MCF 10A (cell line): ENCODE measurements around the gene VWF. TPM values are rescaled to one million over a fixed set of nuclear protein-coding genes. Genes with fewer than 3 reads are reported as not detected.

Experiments
- BruUV-seq: library from RNA; stranded (reverse); fragments of 400-500 nt; replicated peaks from 2 replicates; lab custom pipeline; 2021; lab: Mats Ljungman, UMichigan
- CTCF ChIA-PET: fragments of 300-600 bp; sonication (Branson Sonifier 250); formaldehyde crosslinking; extraction: SDS; loops from one replicate; lab custom pipeline; 2021; ENCODE audit warnings: antibody characterized with exemption, inconsistent platforms; lab: Yijun Ruan, JAX
- POLR2A ChIA-PET: fragments of 300-600, 350-650 bp; sonication (Branson Sonifier 250); formaldehyde crosslinking; extraction: SDS; loops from one replicate; lab custom pipeline; 2020; ENCODE audit warnings: antibody characterized with exemption, inconsistent platforms; lab: Yijun Ruan, JAX
- DNase-seq: peaks from one replicate; pipeline ENCODE4 v3.0.0-alpha.2; 2018; ENCODE audit not compliant: unreplicated experiment
- H3K27ac Mint-ChIP-seq: one replicate; pipeline ENCODE4 v1.8.0; 2022; ENCODE audit warnings: mild to moderate bottlenecking, low read depth, mixed read lengths; ENCODE audit not compliant: unreplicated experiment
- H3K27me3 Mint-ChIP-seq: one replicate; pipeline ENCODE4 v1.8.0; 2022; ENCODE audit warnings: mixed read lengths; ENCODE audit not compliant: insufficient read depth, unreplicated experiment
- H3K36me3 Mint-ChIP-seq: one replicate; pipeline ENCODE4 v1.8.0; 2022; ENCODE audit warnings: mild to moderate bottlenecking, moderate library complexity, mixed read lengths; ENCODE audit not compliant: insufficient read depth, unreplicated experiment
- H3K4me1 Mint-ChIP-seq: one replicate; pipeline ENCODE4 v1.8.0; 2022; ENCODE audit warnings: mixed read lengths; ENCODE audit not compliant: insufficient read depth, unreplicated experiment
- H3K4me3 Mint-ChIP-seq: one replicate; pipeline ENCODE4 v1.8.0; 2022; ENCODE audit warnings: mild to moderate bottlenecking, moderate library complexity, mixed read lengths; ENCODE audit not compliant: unreplicated experiment
- H3K9me3 Mint-ChIP-seq: one replicate; pipeline ENCODE4 v1.8.0; 2022; ENCODE audit warnings: mixed read lengths; ENCODE audit not compliant: unreplicated experiment
- CTCF ChIP-seq: fragments of 200-600 bp; IDR thresholded peaks from one replicate; pipeline ENCODE4 v1.8.0; 2022; ENCODE audit warnings: antibody characterized with exemption, mild to moderate bottlenecking; ENCODE audit not compliant: unreplicated experiment
- intact Hi-C: fragments of 100-400 bp; cut with micrococcal nuclease; formaldehyde crosslinking; loops from 2 replicates; pipeline ENCODE4 v1.14.1; 2022
- total RNA-seq: library from RNA; stranded (reverse); gene quantifications from 2 replicates; pipeline ENCODE4 v1.2.3, GENCODE V29; 2022

The VWF gene
- total RNA-seq, 1 experiment from 2014 or later, result not detected

- no peak overlapping the region for H3K4me3 Mint-ChIP-seq
- ChIA-PET POLR2A (no interaction called here), CTCF (no interaction called here)
- no peak for DNase-seq
- no TSS peak for BruUV-seq
- no peaks in the 10 kb centered on the region for H3K36me3 Mint-ChIP-seq
- H3K27me3 Mint-ChIP-seq, result no peaks in the 10 kb centered on the region
- no peaks in the 10 kb centered on the region for H3K4me1 Mint-ChIP-seq
- intact Hi-C loops, result no loop called here
- no peak for TF ChIP-seq CTCF
- no peaks in the 10 kb centered on the region for H3K9me3 Mint-ChIP-seq
- no peak overlapping the region for H3K27ac Mint-ChIP-seq
Measured at GRCh38 chr12:6148061-6148460, 23.6 kb upstream of the VWF start.

GRCh38 chr12:6146951-6147350, 22.5 kb upstream of the VWF start:
- Mint-ChIP-seq H3K36me3 (no peaks in the 10 kb centered on the region), H3K27ac (no peak overlapping the region), H3K9me3 (no peaks in the 10 kb centered on the region), H3K27me3 (no peaks in the 10 kb centered on the region), H3K4me3 (no peak overlapping the region), H3K4me1 (no peaks in the 10 kb centered on the region)
- TF ChIP-seq CTCF, result no peak
- no peak for DNase-seq
- ChIA-PET POLR2A (no interaction called here), CTCF (no interaction called here)
- BruUV-seq, result no TSS peak
- intact Hi-C loops, result no loop called here

GRCh38 chr12:6146509-6146908, 22.0 kb upstream of the VWF start:
- intact Hi-C loops, result no loop called here
- Mint-ChIP-seq H3K4me1 (no peaks in the 10 kb centered on the region), H3K27me3 (no peaks in the 10 kb centered on the region), H3K4me3 (no peak overlapping the region), H3K9me3 (no peaks in the 10 kb centered on the region), H3K27ac (no peak overlapping the region), H3K36me3 (no peaks in the 10 kb centered on the region)
- BruUV-seq, result no TSS peak
- no peak for DNase-seq
- ChIA-PET CTCF (interaction anchor here (0.5 to 0.6 kb wide), 2 partner anchors 19 to 44 kb away, joined by 6 to 8 read pairs; no protein-coding TSS in a partner anchor), POLR2A (no interaction called here)
- TF ChIP-seq CTCF, result no peak

- Mint-ChIP-seq H3K4me3 (no peak overlapping the region), H3K36me3 (no peaks in the 10 kb centered on the region), H3K4me1 (no peaks in the 10 kb centered on the region), H3K9me3 (no peaks in the 10 kb centered on the region), H3K27me3 (no peaks in the 10 kb centered on the region), H3K27ac (no peak overlapping the region)
- intact Hi-C loops, result no loop called here
- no peak for TF ChIP-seq CTCF
- BruUV-seq, result no TSS peak
- ChIA-PET CTCF (no interaction called here), POLR2A (no interaction called here)
- no peak for DNase-seq
Measured at GRCh38 chr12:6145564-6145963, 21.1 kb upstream of the VWF start.
